ENCODE data around the gene B4GALT5.

Gene B4GALT5

GRCh38 chr20:49601153-49601924 lies 112.3 kb downstream of the B4GALT5 start:
- TF ChIP-seq, protein P1, sequence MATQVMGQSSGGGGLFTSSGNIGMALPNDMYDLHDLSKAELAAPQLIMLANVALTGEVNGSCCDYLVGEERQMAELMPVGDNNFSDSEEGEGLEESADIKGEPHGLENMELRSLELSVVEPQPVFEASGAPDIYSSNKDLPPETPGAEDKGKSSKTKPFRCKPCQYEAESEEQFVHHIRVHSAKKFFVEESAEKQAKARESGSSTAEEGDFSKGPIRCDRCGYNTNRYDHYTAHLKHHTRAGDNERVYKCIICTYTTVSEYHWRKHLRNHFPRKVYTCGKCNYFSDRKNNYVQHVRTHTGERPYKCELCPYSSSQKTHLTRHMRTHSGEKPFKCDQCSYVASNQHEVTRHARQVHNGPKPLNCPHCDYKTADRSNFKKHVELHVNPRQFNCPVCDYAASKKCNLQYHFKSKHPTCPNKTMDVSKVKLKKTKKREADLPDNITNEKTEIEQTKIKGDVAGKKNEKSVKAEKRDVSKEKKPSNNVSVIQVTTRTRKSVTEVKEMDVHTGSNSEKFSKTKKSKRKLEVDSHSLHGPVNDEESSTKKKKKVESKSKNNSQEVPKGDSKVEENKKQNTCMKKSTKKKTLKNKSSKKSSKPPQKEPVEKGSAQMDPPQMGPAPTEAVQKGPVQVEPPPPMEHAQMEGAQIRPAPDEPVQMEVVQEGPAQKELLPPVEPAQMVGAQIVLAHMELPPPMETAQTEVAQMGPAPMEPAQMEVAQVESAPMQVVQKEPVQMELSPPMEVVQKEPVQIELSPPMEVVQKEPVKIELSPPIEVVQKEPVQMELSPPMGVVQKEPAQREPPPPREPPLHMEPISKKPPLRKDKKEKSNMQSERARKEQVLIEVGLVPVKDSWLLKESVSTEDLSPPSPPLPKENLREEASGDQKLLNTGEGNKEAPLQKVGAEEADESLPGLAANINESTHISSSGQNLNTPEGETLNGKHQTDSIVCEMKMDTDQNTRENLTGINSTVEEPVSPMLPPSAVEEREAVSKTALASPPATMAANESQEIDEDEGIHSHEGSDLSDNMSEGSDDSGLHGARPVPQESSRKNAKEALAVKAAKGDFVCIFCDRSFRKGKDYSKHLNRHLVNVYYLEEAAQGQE (IDR thresholded peaks at IDR 0.05; ENCODE audit: insufficient read depth in 1 of 2, low read depth in 2 of 2, low read length in 2 of 2) = no peak
- no peak for TF ChIP-seq TAF1 (IDR thresholded peaks at IDR 0.05; ENCODE audit: borderline replicate concordance, insufficient read depth, low read length)
- TF ChIP-seq SIN3A (IDR thresholded peaks at IDR 0.05; ENCODE audit: borderline replicate concordance, insufficient read depth, low read length) = no peak
- TF ChIP-seq FOXP2 (optimal IDR thresholded peaks at IDR 0.05; ENCODE audit: borderline replicate concordance, extremely low read depth, extremely low read length, insufficient read depth) = no peak
- TF ChIP-seq POLR2AphosphoS5 (IDR thresholded peaks at IDR 0.05; ENCODE audit: low read depth, low read length) = no peak

DNA sequence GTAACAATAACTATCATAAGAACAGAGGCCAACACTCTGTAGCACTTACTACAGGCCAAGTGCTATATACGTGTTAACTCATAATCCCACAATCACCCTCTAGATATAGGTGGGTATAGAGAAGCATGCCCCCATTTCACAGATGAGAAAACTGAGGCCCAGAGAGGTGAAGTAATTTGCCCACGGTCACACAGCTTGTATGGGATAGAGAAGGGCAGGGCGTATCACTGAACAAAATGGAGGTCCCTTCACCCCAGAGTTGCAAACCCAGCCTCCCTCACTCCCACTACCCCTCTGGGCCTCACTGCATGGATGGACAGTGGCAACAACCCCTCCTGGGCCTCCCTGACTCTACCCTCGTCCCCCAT lies 113.9 kb downstream of the B4GALT5 start:
- TF ChIP-seq, protein P1 (IDR thresholded peaks at IDR 0.05; ENCODE audit: insufficient read depth in 1 of 2, low read depth in 2 of 2, low read length in 2 of 2) = no peak
- TF ChIP-seq FOXP2 (optimal IDR thresholded peaks at IDR 0.05; ENCODE audit: borderline replicate concordance, extremely low read depth, extremely low read length, insufficient read depth) (no peak), SIN3A (IDR thresholded peaks at IDR 0.05; ENCODE audit: borderline replicate concordance, insufficient read depth, low read length) (no peak), POLR2AphosphoS5 (IDR thresholded peaks at IDR 0.05; ENCODE audit: low read depth, low read length) (no peak), TAF1 (IDR thresholded peaks at IDR 0.05; ENCODE audit: borderline replicate concordance, insufficient read depth, low read length) (no peak)

DNA sequence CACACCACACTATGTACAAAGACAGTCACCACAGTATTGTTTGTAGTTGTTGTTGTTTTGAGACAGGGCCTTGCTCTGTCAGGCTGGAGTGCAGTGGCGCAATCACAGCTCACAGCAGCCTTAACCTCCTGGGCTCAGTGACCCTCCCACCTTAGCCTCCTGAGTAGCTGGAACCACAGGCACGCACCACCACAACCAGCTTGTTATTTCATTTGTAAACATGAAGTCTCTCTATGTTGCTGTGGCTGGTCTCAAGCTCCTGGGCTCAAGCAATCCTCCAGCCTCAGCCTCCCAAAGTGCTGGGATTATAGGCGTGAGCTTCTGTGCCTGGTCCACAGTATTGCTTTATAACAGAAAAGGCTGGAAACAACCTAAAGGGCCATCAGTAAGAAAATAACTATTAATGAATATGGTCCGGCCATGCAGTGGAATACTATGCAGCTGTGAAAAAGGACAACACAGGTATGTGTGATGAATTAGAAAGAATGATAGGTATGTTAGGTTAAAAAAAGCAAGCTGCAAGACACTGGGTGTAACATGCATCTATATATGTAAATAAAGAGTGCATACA lies 115.8 kb downstream of the B4GALT5 start:
- TF ChIP-seq TAF1 (IDR thresholded peaks at IDR 0.05; ENCODE audit: borderline replicate concordance, insufficient read depth, low read length) (no peak), SIN3A (IDR thresholded peaks at IDR 0.05; ENCODE audit: borderline replicate concordance, insufficient read depth, low read length) (no peak), POLR2AphosphoS5 (IDR thresholded peaks at IDR 0.05; ENCODE audit: low read depth, low read length) (no peak), FOXP2 (optimal IDR thresholded peaks at IDR 0.05; ENCODE audit: borderline replicate concordance, extremely low read depth, extremely low read length, insufficient read depth) (no peak)
- TF ChIP-seq, protein P1 (IDR thresholded peaks at IDR 0.05; ENCODE audit: insufficient read depth in 1 of 2, low read depth in 2 of 2, low read length in 2 of 2) = no peak

- TF ChIP-seq, protein P1 (IDR thresholded peaks at IDR 0.05; ENCODE audit: insufficient read depth in 1 of 2, low read depth in 2 of 2, low read length in 2 of 2) = no peak
- TF ChIP-seq FOXP2 (optimal IDR thresholded peaks at IDR 0.05; ENCODE audit: borderline replicate concordance, extremely low read depth, extremely low read length, insufficient read depth) = no peak
- no peak for TF ChIP-seq TAF1 (IDR thresholded peaks at IDR 0.05; ENCODE audit: borderline replicate concordance, insufficient read depth, low read length)
- TF ChIP-seq SIN3A (IDR thresholded peaks at IDR 0.05; ENCODE audit: borderline replicate concordance, insufficient read depth, low read length) = no peak
- TF ChIP-seq POLR2AphosphoS5 (IDR thresholded peaks at IDR 0.05; ENCODE audit: low read depth, low read length) = no peak
Observed at GRCh38 chr20:49595811-49596561, 117.7 kb downstream of the B4GALT5 start.

All from PFSK-1 (cell line).